ENCODE results near the gene TMPRSS2.

The TMPRSS2 gene

GRCh38 chr21:41419921-41420862, 87.8 kb downstream of the TMPRSS2 start:
- peak overlapping the region; percentile 64 for H3K4me3 ChIP-seq (ENCODE audit: low read depth, low read length)
- H3K27ac ChIP-seq (ENCODE audit: extremely low read depth, low read depth, low read length): peak overlapping the region; percentile 84
- CTCF ChIA-PET: interaction anchor here (0.5 to 0.6 kb wide), 2 partner anchors 137 to 789 kb away, joined by 3 read pairs; no protein-coding TSS in a partner anchor
- 0 out of 2 replicates have a peak, but pooled peaks cover 3% of the 10 kb centered on the region for H3K4me1 ChIP-seq (ENCODE audit: control insufficient read depth, insufficient read depth, low read length)
- H3K9me3 ChIP-seq (ENCODE audit: control insufficient read depth, insufficient read depth, low read depth, low read length): no peaks in the 10 kb centered on the region
- POLR2A ChIA-PET: no interaction called here
- no peaks in the 10 kb centered on the region for H3K36me3 ChIP-seq (ENCODE audit: control insufficient read depth in 2 of 2, insufficient read depth in 1 of 2, low read length in 2 of 2)
- TF ChIP-seq SALL2 (tag by site-specific recombination; IDR thresholded peaks at IDR 0.05; ENCODE audit: borderline replicate concordance) (no peak), HOXC10 (CRISPR knock-in tag; IDR thresholded peaks at IDR 0.05) (no peak), SP7 (tag by site-specific recombination; IDR thresholded peaks at IDR 0.05) (no peak; the same call in 1 of the 2 replicates), ZNF24 (tag by site-specific recombination; IDR thresholded peaks at IDR 0.05) (no peak), REST (tag by site-specific recombination; IDR thresholded peaks at IDR 0.05) (no peak), ZNF2 (tag by site-specific recombination; IDR thresholded peaks at IDR 0.05) (no peak), ZNF501 (tag by site-specific recombination; IDR thresholded peaks at IDR 0.05) (no peak), ZNF626 (tag by site-specific recombination; IDR thresholded peaks at IDR 0.05) (no peak), ZNF670 (tag by site-specific recombination; IDR thresholded peaks at IDR 0.05; ENCODE audit: low read depth) (no peak), YY2 (tag by site-specific recombination; IDR thresholded peaks at IDR 0.05) (no peak), ZNF639 (tag by site-specific recombination; IDR thresholded peaks at IDR 0.05) (no peak), SCRT2 (tag by site-specific recombination; IDR thresholded peaks at IDR 0.05) (no peak), ZNF596 (tag by site-specific recombination; IDR thresholded peaks at IDR 0.05) (no peak), KLF10 (tag by site-specific recombination; IDR thresholded peaks at IDR 0.05) (peak; percentile 89), GLIS2 (tag by site-specific recombination; IDR thresholded peaks at IDR 0.05) (peak; percentile 5; the same call in 1 of the 2 replicates), ZNF239 (tag by site-specific recombination; IDR thresholded peaks at IDR 0.05) (no peak), SP2 (tag by site-specific recombination; IDR thresholded peaks at IDR 0.05) (peak; percentile 75), ZNF133 (tag by site-specific recombination; IDR thresholded peaks at IDR 0.05) (no peak), ZNF23 (tag by site-specific recombination; IDR thresholded peaks at IDR 0.05; ENCODE audit: borderline replicate concordance) (no peak), OVOL3 (tag by site-specific recombination; IDR thresholded peaks at IDR 0.05) (no peak), YY1 (tag by site-specific recombination; IDR thresholded peaks at IDR 0.05) (no peak), ZNF112 (tag by site-specific recombination; IDR thresholded peaks at IDR 0.05) (no peak), ZNF155 (tag by site-specific recombination; IDR thresholded peaks at IDR 0.05) (no peak), ZNF280D (tag by site-specific recombination; IDR thresholded peaks at IDR 0.05) (no peak), ZNF658 (tag by site-specific recombination; IDR thresholded peaks at IDR 0.05) (no peak), KLF1 (tag by site-specific recombination; IDR thresholded peaks at IDR 0.05) (no peak), ZNF433 (tag by site-specific recombination; IDR thresholded peaks at IDR 0.05; ENCODE audit: low read depth) (no peak), RBAK (tag by site-specific recombination; IDR thresholded peaks at IDR 0.05) (no peak), FEZF1 (tag by site-specific recombination; IDR thresholded peaks at IDR 0.05) (no peak), ZNF335 (tag by site-specific recombination; conservative IDR thresholded peaks at IDR 0.05) (peak; percentile 84), REPIN1 (tag by site-specific recombination; IDR thresholded peaks at IDR 0.05; ENCODE audit: low read depth) (no peak), OSR2 (tag by site-specific recombination; IDR thresholded peaks at IDR 0.05) (no peak), ZNF558 (tag by site-specific recombination; IDR thresholded peaks at IDR 0.05) (no peak)

Measured in HEK293 (cell line).